ENCODE data around the gene CCDC85A.

GRCh38 chr2:56240210-56240609, 56.4 kb downstream of the CCDC85A start:
- TF ChIP-seq POLR2AphosphoS5 (IDR thresholded peaks at IDR 0.05; ENCODE audit: insufficient read depth in 1 of 2, low read depth in 1 of 2) (no peak), CTCF (IDR thresholded peaks at IDR 0.05) (no peak), POLR2A (IDR thresholded peaks at IDR 0.05) (no peak)

Data from vagina (tissue), 2 donors.